GM20000 (cell line): ENCODE measurements around the gene CST9.

Source experiments
- DNase-seq: peaks from one replicate; pipeline ENCODE4 v3.0.0; 2012; ENCODE audit warnings: low spot score
- TF ChIP-seq, protein P1 (sequence below): IDR thresholded peaks from 2 replicates; pipeline ENCODE4 v1.5.1; 2012; ENCODE audit warnings: mild to moderate bottlenecking, control low read depth; ENCODE audit errors: extremely low read depth, missing control alignments

The CST9 gene

DNA sequence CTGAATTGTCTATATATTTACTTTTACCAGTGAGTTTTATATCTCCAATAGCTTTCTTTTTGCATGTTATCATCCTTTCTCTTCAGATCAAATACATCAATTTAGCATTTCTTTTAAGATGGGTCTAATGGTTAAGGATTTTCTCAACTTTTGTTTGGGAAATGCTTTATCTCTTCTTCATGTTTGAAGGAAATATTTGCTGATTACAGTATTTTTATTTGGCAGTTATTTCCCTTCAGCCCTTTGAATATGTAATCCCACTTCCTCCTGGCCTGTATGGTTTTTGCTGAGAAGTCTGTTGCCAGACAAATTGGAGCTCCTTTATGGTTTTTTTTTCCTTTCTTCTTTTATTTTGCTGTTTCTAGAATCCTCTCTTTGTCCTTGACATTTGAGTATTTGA, 30.7 kb downstream of the CST9 start:
- no peak for DNase-seq

GRCh38 chr20:23570178-23570760, 35.4 kb downstream of the CST9 start:
- DNase-seq: no peak
- TF ChIP-seq, protein P1, sequence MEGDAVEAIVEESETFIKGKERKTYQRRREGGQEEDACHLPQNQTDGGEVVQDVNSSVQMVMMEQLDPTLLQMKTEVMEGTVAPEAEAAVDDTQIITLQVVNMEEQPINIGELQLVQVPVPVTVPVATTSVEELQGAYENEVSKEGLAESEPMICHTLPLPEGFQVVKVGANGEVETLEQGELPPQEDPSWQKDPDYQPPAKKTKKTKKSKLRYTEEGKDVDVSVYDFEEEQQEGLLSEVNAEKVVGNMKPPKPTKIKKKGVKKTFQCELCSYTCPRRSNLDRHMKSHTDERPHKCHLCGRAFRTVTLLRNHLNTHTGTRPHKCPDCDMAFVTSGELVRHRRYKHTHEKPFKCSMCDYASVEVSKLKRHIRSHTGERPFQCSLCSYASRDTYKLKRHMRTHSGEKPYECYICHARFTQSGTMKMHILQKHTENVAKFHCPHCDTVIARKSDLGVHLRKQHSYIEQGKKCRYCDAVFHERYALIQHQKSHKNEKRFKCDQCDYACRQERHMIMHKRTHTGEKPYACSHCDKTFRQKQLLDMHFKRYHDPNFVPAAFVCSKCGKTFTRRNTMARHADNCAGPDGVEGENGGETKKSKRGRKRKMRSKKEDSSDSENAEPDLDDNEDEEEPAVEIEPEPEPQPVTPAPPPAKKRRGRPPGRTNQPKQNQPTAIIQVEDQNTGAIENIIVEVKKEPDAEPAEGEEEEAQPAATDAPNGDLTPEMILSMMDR: no peak

More for the DNA sequence above, 30.7 kb downstream of the CST9 start:
- TF ChIP-seq, protein P1: no peak

- no peak for DNase-seq
- TF ChIP-seq, protein P1: no peak
Observed at GRCh38 chr20:23569570-23569969, 36.1 kb downstream of the CST9 start.

- TF ChIP-seq, protein P1: no peak
- DNase-seq: no peak
Observed at GRCh38 chr20:23568971-23569330, 36.8 kb downstream of the CST9 start.

GRCh38 chr20:23568320-23568970, 37.3 kb downstream of the CST9 start, which contains the start of gene CST9L:
Gene CST9L (minus strand): TSS chr20:23568484. CDS start chr20:23568450, 34 bp downstream.
- TF ChIP-seq, protein P1: no peak
- no peak for DNase-seq

DNA sequence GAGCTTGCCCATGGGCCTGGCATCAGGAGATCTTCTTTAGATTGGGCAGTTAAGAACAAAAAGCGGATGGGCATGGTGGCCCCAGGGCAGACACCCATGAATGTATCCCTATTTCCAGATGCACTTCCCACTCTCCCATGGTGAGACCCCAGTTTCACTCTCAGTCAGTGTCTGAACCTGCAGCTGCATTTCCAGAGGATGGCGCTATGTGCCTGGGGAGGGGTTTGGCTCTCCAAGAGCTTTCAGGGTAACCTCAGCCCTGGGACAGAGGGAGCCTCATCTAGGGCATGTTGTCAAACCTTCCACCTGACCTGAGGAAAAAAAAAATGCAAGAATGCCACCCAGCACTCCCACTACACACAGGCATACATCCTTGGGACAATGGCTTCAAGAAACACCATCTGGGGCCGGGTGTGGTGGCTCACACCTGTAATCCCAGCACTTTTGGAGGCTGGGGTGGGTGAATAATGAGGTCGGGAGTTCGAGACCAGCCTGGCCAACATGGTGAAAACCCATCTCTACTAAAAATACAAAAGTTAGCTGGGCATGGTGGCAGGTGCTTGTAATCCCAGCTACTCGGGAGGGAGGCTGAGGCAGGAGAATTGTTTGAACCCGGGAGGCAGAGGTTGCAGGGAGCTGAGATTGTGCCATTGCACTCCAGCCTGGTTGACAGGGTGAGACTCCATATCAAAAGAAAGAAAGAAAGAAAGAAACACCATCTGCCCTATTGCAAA, 39.4 kb downstream of the CST9 start:
- no peak for DNase-seq
- TF ChIP-seq, protein P1: no peak

- TF ChIP-seq, protein P1: no peak
- DNase-seq: no peak
Observed at GRCh38 chr20:23565503-23566045, 40.1 kb downstream of the CST9 start.
